Upper lobe of left lung (tissue), 6 donors: Measurements from ENCODE around the gene DYRK1A. TPM values are rescaled to one million over a fixed set of nuclear protein-coding genes. Genes with fewer than 3 reads are reported as not detected.
"Not testable (repeated sequence)": the region's sequence is repeated elsewhere in the genome, so short reads cannot be mapped to it uniquely, and the experiment has no call there.

ENCODE experiments used
- ATAC-seq, 2 donors: fragments of 200-7000 bp; cut with Tn5 transposase; one replicate each; pipeline ENCODE4 v1.9.1; 2022; ENCODE audit warnings: mild to moderate bottlenecking in 2 of 2, moderate library complexity in 2 of 2; ENCODE audit not compliant: low FRiP score in 2 of 2
- DNase-seq, 2 donors: peaks; one replicate each; pipeline ENCODE4 v3.0.0-alpha.2; 2019 to 2020
- H3K27ac ChIP-seq, 4 donors: fragments of 200-600 bp; sonication (generic); one replicate each; pipeline ENCODE4 v1.5.1; 2016 to 2019
- H3K27me3 ChIP-seq, 4 donors: fragments of 200-600 bp; sonication (generic); one replicate each; pipeline ENCODE4 v1.5.1; 2017 to 2019
- H3K36me3 ChIP-seq, 4 donors: fragments of 200-600 bp; sonication (generic); one replicate each; pipeline ENCODE4 v1.5.1; 2016 to 2019
- H3K4me1 ChIP-seq, 4 donors: fragments of 200-600 bp; sonication (generic); one replicate each; pipeline ENCODE4 v1.5.1; 2018 to 2019
- H3K4me3 ChIP-seq, 4 donors: fragments of 200-600 bp; sonication (generic); one replicate each; pipeline ENCODE4 v1.5.1; 2017 to 2019; ENCODE audit warnings: mild to moderate bottlenecking in 2 of 4, moderate library complexity in 1 of 4
- H3K9me3 ChIP-seq, 4 donors: fragments of 200-600 bp; sonication (generic); one replicate each; pipeline ENCODE4 v1.5.1; 2018 to 2019
- CTCF ChIP-seq, 6 experiments: fragments of 450-650 bp in 4 of 6; fragments of 200-600 bp in 2 of 6; sonication (generic) in 2 of 6; IDR thresholded peaks; one replicate each; pipeline ENCODE4 v1.5.1; 2016 to 2019; ENCODE audit warnings: antibody characterized with exemption in 6 of 6
- EP300 ChIP-seq, 4 donors: sonication (generic); formaldehyde crosslinking; IDR thresholded peaks; one replicate each; pipeline ENCODE4 v1.5.1; 2017; ENCODE audit warnings: antibody characterized with exemption in 4 of 4, control low read depth in 2 of 4
- POLR2A ChIP-seq, 4 donors: fragments of 450-650 bp; IDR thresholded peaks; one replicate each; pipeline ENCODE4 v1.5.1; 2016 to 2017; ENCODE audit warnings: antibody characterized with exemption in 4 of 4, mild to moderate bottlenecking in 2 of 4
- POLR2AphosphoS5 ChIP-seq, 2 donors: sonication (generic); formaldehyde crosslinking; IDR thresholded peaks; one replicate each; pipeline ENCODE4 v1.5.1; 2017; ENCODE audit warnings: antibody characterized with exemption in 2 of 2
- WGBS, 2 donors: methylation state at CpG; one replicate each; pipeline ENCODE4 v1.1.5; 2017 to 2018; 5-methylcytosine and 5-hydroxymethylcytosine counted together
- total RNA-seq, 6 donors: library from RNA; depleted of rRNA in 4 of 6; stranded (reverse); fragments of >200 nt in 4 of 6; gene quantifications; one replicate each; pipeline versions ENCODE4 v1.1.0 to v1.2.1, GENCODE V29; 2016 to 2021
- donor health status: DM: no; HTN: no; CAD: no; lungs with moderate emphysema.
- donor health status: DM: no; HTN: yes; CAD: no; lungs with severe emphysema.

The DYRK1A gene
- total RNA-seq, 6 donors from 2014 or later, result 64.1 to 116 (median 83.2) TPM

GRCh38 chr21:37535672-37536071 lies 169.1 kb downstream of the DYRK1A start:
- WGBS, 2 donors, result 84 to 93% methylated on average over 7 of the region's 7 CpGs
- ATAC-seq (no peak), DNase-seq (no peak)

GRCh38 chr21:37536616-37537278 lies 170.2 kb downstream of the DYRK1A start:
- Histone ChIP-seq H3K27me3 (no peaks in the 10 kb centered on the region), H3K9me3 (peaks cover 0 to 7% (median 1%) of the 10 kb centered on the region in 4 donors), H3K4me1 (peaks cover 0 to 3% (median 2%) of the 10 kb centered on the region in 4 donors), H3K36me3 (no peaks in the 10 kb centered on the region), H3K4me3 (no peak overlapping the region), H3K27ac (no peak overlapping the region)
- DNase-seq (no peak), ATAC-seq (no peak)
- no peak for TF ChIP-seq POLR2AphosphoS5 (IDR thresholded peaks at IDR 0.05)
- no peak for TF ChIP-seq POLR2A (IDR thresholded peaks at IDR 0.05)
- TF ChIP-seq EP300 (IDR thresholded peaks at IDR 0.05), result no peak
- TF ChIP-seq CTCF (IDR thresholded peaks at IDR 0.05), result no peak
- WGBS, 2 donors, result 62 to 64% methylated on average over 8 of the region's 8 CpGs

More at GRCh38 chr21:37535672-37536071, 169.1 kb downstream of the DYRK1A start:
- Histone ChIP-seq H3K9me3 (peaks cover 0 to 7% (median 1%) of the 10 kb centered on the region in 4 donors), H3K4me3 (no peak overlapping the region), H3K27me3 (no peaks in the 10 kb centered on the region), H3K36me3 (no peaks in the 10 kb centered on the region), H3K27ac (no peak overlapping the region), H3K4me1 (peaks cover 9 to 14% (median 11%) of the 10 kb centered on the region in 4 donors)
- TF ChIP-seq CTCF (IDR thresholded peaks at IDR 0.05) (no peak), EP300 (IDR thresholded peaks at IDR 0.05) (no peak), POLR2A (IDR thresholded peaks at IDR 0.05) (no peak), POLR2AphosphoS5 (IDR thresholded peaks at IDR 0.05) (no peak)

GRCh38 chr21:37537391-37537996 lies 170.9 kb downstream of the DYRK1A start:
- 90 to 96% methylated on average over 4 of the region's 4 CpGs for whole genome bisulfite sequencing, 2 donors
- Histone ChIP-seq H3K27ac (no peak overlapping the region), H3K9me3 (peaks cover 0 to 7% (median 3%) of the 10 kb centered on the region in 4 donors), H3K27me3 (no peaks in the 10 kb centered on the region), H3K36me3 (no peaks in the 10 kb centered on the region), H3K4me3 (no peak overlapping the region), H3K4me1 (no peaks in the 10 kb centered on the region)
- peak in 1 of 2 donors; percentile 35 for ATAC-seq
- no peak for DNase-seq
- TF ChIP-seq CTCF (IDR thresholded peaks at IDR 0.05), result no peak
- no peak for TF ChIP-seq POLR2A (IDR thresholded peaks at IDR 0.05)
- TF ChIP-seq EP300 (IDR thresholded peaks at IDR 0.05), result no peak
- no peak for TF ChIP-seq POLR2AphosphoS5 (IDR thresholded peaks at IDR 0.05)

- H3K27ac ChIP-seq, result no peak overlapping the region
- H3K9me3 ChIP-seq, result peaks cover 0 to 7% (median 3%) of the 10 kb centered on the region in 4 donors
- ATAC-seq, result no peak
- H3K4me1 ChIP-seq, result no peaks in the 10 kb centered on the region
- H3K4me3 ChIP-seq, result no peak overlapping the region
- no peak for DNase-seq
- WGBS, 2 donors, result 89 to 90% methylated on average over 5 of the region's 5 CpGs
- no peaks in the 10 kb centered on the region for H3K27me3 ChIP-seq
- no peak for TF ChIP-seq EP300 (IDR thresholded peaks at IDR 0.05)
- no peak for TF ChIP-seq POLR2AphosphoS5 (IDR thresholded peaks at IDR 0.05)
- no peak for TF ChIP-seq CTCF (IDR thresholded peaks at IDR 0.05)
- no peak for TF ChIP-seq POLR2A (IDR thresholded peaks at IDR 0.05)
- H3K36me3 ChIP-seq, result no peaks in the 10 kb centered on the region
Observed at GRCh38 chr21:37538971-37539590, 172.5 kb downstream of the DYRK1A start.

- not testable (repeated sequence) for H3K27me3 ChIP-seq, H3K4me1 ChIP-seq, H3K27ac ChIP-seq, H3K9me3 ChIP-seq, H3K4me3 ChIP-seq, DNase-seq, ATAC-seq, H3K36me3 ChIP-seq
- WGBS, 2 donors, result 93% methylated on average over 2 of the region's 2 CpGs
Observed at GRCh38 chr21:37541128-37541527, 174.6 kb downstream of the DYRK1A start.
